BLaER1 treated with 17β-estradiol and CSF1 and Interleukin-3, amounts not matched to agents 10 nM and 100 nM (cell line): Measurements from ENCODE around the gene TRPT1.

Source experiments
- H3K27ac ChIP-seq, 11 experiments: shearing (Covaris generic); formaldehyde crosslinking; 2 replicates each; pipeline ENCODE4 v1.8.1; 2022
- H3K27me3 ChIP-seq, 11 experiments: shearing (Covaris generic); formaldehyde crosslinking; 2 replicates each; pipeline ENCODE4 v1.8.1; 2022
- H3K36me3 ChIP-seq, 11 experiments: shearing (Covaris generic); formaldehyde crosslinking; 2 replicates each; pipeline ENCODE4 v1.8.1; 2022
- H3K4me1 ChIP-seq, 10 experiments: shearing (Covaris generic); formaldehyde crosslinking; 2 replicates each; pipeline ENCODE4 v1.8.1; 2022
- H3K4me2 ChIP-seq, 11 experiments: shearing (Covaris generic); formaldehyde crosslinking; 2 replicates each; pipeline ENCODE4 v1.8.1; 2022
- H3K4me3 ChIP-seq, 10 experiments: shearing (Covaris generic); formaldehyde crosslinking; 2 replicates each; pipeline ENCODE4 v1.8.1; 2022
- H3K9ac ChIP-seq, 11 experiments: shearing (Covaris generic); formaldehyde crosslinking; 2 replicates each; pipeline ENCODE4 v1.8.1; 2022
- H3K9me3 ChIP-seq, 11 experiments: shearing (Covaris generic); formaldehyde crosslinking; replicated peaks in 1 of 11; 2 replicates each; pipeline ENCODE4 v1.8.1; 2022
- H4K20me1 ChIP-seq, 11 experiments: shearing (Covaris generic); formaldehyde crosslinking; 2 replicates each; pipeline ENCODE4 v1.8.1; 2022
- Cebpa-rat ChIP-seq, 11 experiments: shearing (Covaris generic); IDR thresholded peaks; 2 replicates each; pipeline ENCODE4 v1.8.1; 2022

Gene TRPT1

GRCh38 chr11:64266339-64266738 lies 40.4 kb upstream of the TRPT1 start:
- Histone ChIP-seq H3K27ac (peak overlapping the region in 6 of 11 experiments; percentile 6 to 97 (median 55); a peak in 9 of 22 replicates), H3K4me1 (peaks cover 62 to 74% (median 70%) of the 10 kb centered on the region in 10 experiments), H4K20me1 (peaks cover 0 to 45% (median 0%) of the 10 kb centered on the region in 11 experiments; a peak in 4 of 22 replicates), H3K4me3 (peak overlapping the region in 3 of 10 experiments; percentile 48 to 58 (median 53); a peak in 4 of 20 replicates), H3K9me3 (no peaks in the 10 kb centered on the region), H3K9ac (peak overlapping the region in 8 of 11 experiments; percentile 26 to 92 (median 46); a peak in 11 of 22 replicates), H3K27me3 (no peaks in the 10 kb centered on the region), H3K4me2 (peak overlapping the region; percentile 83 to 99 (median 96)), H3K36me3 (peaks cover 28 to 59% (median 47%) of the 10 kb centered on the region in 11 experiments)
- no peak for TF ChIP-seq Cebpa-rat (IDR thresholded peaks at IDR 0.05)

- Histone ChIP-seq H3K4me2 (peak overlapping the region; percentile 83 to 99 (median 96)), H3K9ac (peak overlapping the region in 10 of 11 experiments; percentile 3 to 92 (median 31); a peak in 14 of 22 replicates), H4K20me1 (peaks cover 0 to 45% (median 0%) of the 10 kb centered on the region in 11 experiments; a peak in 5 of 22 replicates)
Measured at GRCh38 chr11:64265176-64266160, 39.5 kb upstream of the TRPT1 start.

GRCh38 chr11:64264371-64264852 lies 38.4 kb upstream of the TRPT1 start:
- peaks cover 62 to 74% (median 69%) of the 10 kb centered on the region in 10 experiments for H3K4me1 ChIP-seq
- H3K4me2 ChIP-seq = peak overlapping the region; percentile 19 to 91 (median 64); a peak in 20 of 22 replicates
- peaks cover 44 to 78% (median 66%) of the 10 kb centered on the region in 11 experiments for H3K36me3 ChIP-seq
- H3K9me3 ChIP-seq = no peaks in the 10 kb centered on the region
- no peaks in the 10 kb centered on the region for H3K27me3 ChIP-seq
- H3K27ac ChIP-seq = peak overlapping the region in 9 of 11 experiments; percentile 3 to 67 (median 31); a peak in 12 of 22 replicates
- no peak for TF ChIP-seq Cebpa-rat (IDR thresholded peaks at IDR 0.05)
- no peak overlapping the region for H3K4me3 ChIP-seq
- H4K20me1 ChIP-seq = peaks cover 0 to 56% (median 0%) of the 10 kb centered on the region in 11 experiments; a peak in 7 of 22 replicates
- peak overlapping the region in 10 of 11 experiments; percentile 5 to 67 (median 41); a peak in 15 of 22 replicates for H3K9ac ChIP-seq

More at GRCh38 chr11:64265176-64266160, 39.5 kb upstream of the TRPT1 start:
- Histone ChIP-seq H3K27ac (peak overlapping the region in 6 of 11 experiments; percentile 6 to 97 (median 61); a peak in 10 of 22 replicates), H3K9me3 (no peaks in the 10 kb centered on the region), H3K36me3 (peaks cover 34 to 67% (median 56%) of the 10 kb centered on the region in 11 experiments), H3K27me3 (no peaks in the 10 kb centered on the region), H3K4me3 (peak overlapping the region in 5 of 10 experiments; percentile 12 to 58 (median 48); a peak in 7 of 20 replicates), H3K4me1 (peaks cover 62 to 74% (median 69%) of the 10 kb centered on the region in 10 experiments)
- peak in 3 of 11 experiments; percentile 44 to 78 (median 57); a peak in 6 of 22 replicates for TF ChIP-seq Cebpa-rat (IDR thresholded peaks at IDR 0.05)

- no peaks in the 10 kb centered on the region for H3K9me3 ChIP-seq
- no peak for TF ChIP-seq Cebpa-rat (IDR thresholded peaks at IDR 0.05)
- H4K20me1 ChIP-seq = peaks cover 0 to 61% (median 0%) of the 10 kb centered on the region in 11 experiments; a peak in 7 of 22 replicates
- peaks cover 61 to 72% (median 66%) of the 10 kb centered on the region in 10 experiments for H3K4me1 ChIP-seq
- peaks cover 49 to 83% (median 71%) of the 10 kb centered on the region in 11 experiments for H3K36me3 ChIP-seq
- H3K27me3 ChIP-seq = no peaks in the 10 kb centered on the region
- no peak overlapping the region for H3K4me3 ChIP-seq
- peak overlapping the region in 10 of 11 experiments; percentile 5 to 67 (median 41); a peak in 15 of 22 replicates for H3K9ac ChIP-seq
- H3K27ac ChIP-seq = peak overlapping the region in 9 of 11 experiments; percentile 3 to 67 (median 31); a peak in 11 of 22 replicates
- H3K4me2 ChIP-seq = peak overlapping the region; percentile 19 to 91 (median 64); a peak in 19 of 22 replicates
Measured at GRCh38 chr11:64263947-64264317, 37.9 kb upstream of the TRPT1 start.

GRCh38 chr11:64263021-64263946 lies 37.3 kb upstream of the TRPT1 start:
- TF ChIP-seq Cebpa-rat (IDR thresholded peaks at IDR 0.05) = no peak
- H3K4me2 ChIP-seq = peak overlapping the region; percentile 30 to 91 (median 64); a peak in 20 of 22 replicates
- no peak overlapping the region for H3K4me3 ChIP-seq
- peak overlapping the region in 9 of 11 experiments; percentile 13 to 67 (median 47); a peak in 13 of 22 replicates for H3K27ac ChIP-seq
- H3K27me3 ChIP-seq = no peaks in the 10 kb centered on the region
- H3K4me1 ChIP-seq = peaks cover 55 to 65% (median 59%) of the 10 kb centered on the region in 10 experiments
- peaks cover 56 to 89% (median 78%) of the 10 kb centered on the region in 11 experiments for H3K36me3 ChIP-seq
- peak overlapping the region; percentile 5 to 67 (median 42); a peak in 17 of 22 replicates for H3K9ac ChIP-seq
- peaks cover 0 to 67% (median 0%) of the 10 kb centered on the region in 11 experiments; a peak in 7 of 22 replicates for H4K20me1 ChIP-seq
- H3K9me3 ChIP-seq = no peaks in the 10 kb centered on the region

GRCh38 chr11:64262271-64263002 lies 36.5 kb upstream of the TRPT1 start:
- peaks cover 46 to 57% (median 51%) of the 10 kb centered on the region in 10 experiments for H3K4me1 ChIP-seq
- peak overlapping the region in 9 of 11 experiments; percentile 22 to 62 (median 42); a peak in 9 of 22 replicates for H3K9ac ChIP-seq
- no peaks in the 10 kb centered on the region for H3K9me3 ChIP-seq
- TF ChIP-seq Cebpa-rat (IDR thresholded peaks at IDR 0.05) = no peak
- peaks cover 64 to 98% (median 86%) of the 10 kb centered on the region in 11 experiments for H3K36me3 ChIP-seq
- H3K4me3 ChIP-seq = no peak overlapping the region
- H3K4me2 ChIP-seq = peak overlapping the region in 9 of 11 experiments; percentile 30 to 68 (median 48); a peak in 15 of 22 replicates
- H3K27me3 ChIP-seq = no peaks in the 10 kb centered on the region
- H3K27ac ChIP-seq = peak overlapping the region in 6 of 11 experiments; percentile 21 to 67 (median 39); a peak in 9 of 22 replicates
- peaks cover 0 to 74% (median 0%) of the 10 kb centered on the region in 11 experiments; a peak in 8 of 22 replicates for H4K20me1 ChIP-seq

GRCh38 chr11:64261556-64262080 lies 35.6 kb upstream of the TRPT1 start:
- Histone ChIP-seq H3K27me3 (no peaks in the 10 kb centered on the region), H3K4me2 (no peak overlapping the region; a peak in 2 of 22 replicates), H3K9ac (peak overlapping the region in 1 of 11 experiments; percentile 27; a peak in 1 of 22 replicates), H3K9me3 (no peaks in the 10 kb centered on the region), H3K27ac (no peak overlapping the region), H3K36me3 (peaks cover 72 to 99% (median 92%) of the 10 kb centered on the region in 11 experiments), H3K4me1 (peaks cover 38 to 49% (median 43%) of the 10 kb centered on the region in 10 experiments), H3K4me3 (no peak overlapping the region), H4K20me1 (peaks cover 0 to 81% (median 1%) of the 10 kb centered on the region in 11 experiments; a peak in 8 of 22 replicates)
- no peak for TF ChIP-seq Cebpa-rat (IDR thresholded peaks at IDR 0.05)
